Loucy (cell line): ENCODE results near the gene THBS4.

Experiments used
- H2AFZ ChIP-seq: fragments of 200-600 bp; sonication (generic); 2 replicates; pipeline ENCODE4 v1.6.0; 2016; ENCODE audit warnings: antibody characterized with exemption, mild to moderate bottlenecking, low read length, moderate library complexity
- H3F3A ChIP-seq: fragments of 200-600 bp; 2 replicates; pipeline ENCODE4 v1.6.0; 2016; ENCODE audit warnings: antibody characterized with exemption, low read depth, mild to moderate bottlenecking
- H3K27me3 ChIP-seq: fragments of 200-600 bp; sonication (generic); 2 replicates; pipeline ENCODE4 v1.6.1; 2014; ENCODE audit warnings: low read length, mild to moderate bottlenecking; ENCODE audit not compliant: insufficient read depth, poor library complexity, severe bottlenecking
- H3K36me3 ChIP-seq: fragments of 200-600 bp; sonication (generic); 2 replicates; pipeline ENCODE4 v1.6.1; 2016; ENCODE audit warnings: low read length; ENCODE audit not compliant: insufficient read depth
- H3K4me1 ChIP-seq: fragments of 200-600 bp; sonication (generic); 2 replicates; pipeline ENCODE4 v1.5.1; 2014; ENCODE audit warnings: low read length, mild to moderate bottlenecking; ENCODE audit not compliant: insufficient read depth, poor library complexity, severe bottlenecking
- H3K4me2 ChIP-seq: fragments of 200-600 bp; sonication (generic); 2 replicates; pipeline ENCODE4 v1.6.0; 2014; ENCODE audit warnings: antibody characterized with exemption, low read length, low read depth, mild to moderate bottlenecking; ENCODE audit not compliant: poor library complexity, severe bottlenecking
- H3K4me3 ChIP-seq: fragments of 200-600 bp; sonication (generic); 2 replicates; pipeline ENCODE4 v1.5.1; 2014; ENCODE audit warnings: low read length, mild to moderate bottlenecking, mixed read lengths; ENCODE audit not compliant: poor library complexity, severe bottlenecking
- H3K79me2 ChIP-seq: fragments of 200-600 bp; sonication (generic); 2 replicates; pipeline ENCODE4 v1.6.1; 2014; ENCODE audit warnings: low read length; ENCODE audit not compliant: insufficient read depth
- H3K9ac ChIP-seq: fragments of 200-600 bp; sonication (generic); 2 replicates; pipeline ENCODE4 v1.6.0; 2014; ENCODE audit warnings: mild to moderate bottlenecking, low read depth, low read length, moderate library complexity; ENCODE audit not compliant: poor library complexity, severe bottlenecking
- H3K9me2 ChIP-seq: fragments of 200-600 bp; sonication (generic); replicated peaks from 2 replicates; pipeline ENCODE4 v1.6.1; 2016; ENCODE audit warnings: low read depth, low read length, mixed read lengths
- H3K9me3 ChIP-seq: fragments of 200-600 bp; sonication (generic); 2 replicates; pipeline ENCODE4 v1.6.1; 2014; ENCODE audit warnings: mild to moderate bottlenecking, antibody characterized with exemption, low read length, low read depth; ENCODE audit not compliant: insufficient read depth
- H4K20me1 ChIP-seq: fragments of 200-600 bp; sonication (generic); 2 replicates; pipeline ENCODE4 v1.6.0; 2014; ENCODE audit warnings: antibody characterized with exemption, low read length, mild to moderate bottlenecking; ENCODE audit not compliant: insufficient read depth, poor library complexity, severe bottlenecking
- EZH2phosphoT487 ChIP-seq: fragments of 200-600 bp; IDR thresholded peaks from 2 replicates; pipeline ENCODE4 v1.6.1; 2018; ENCODE audit warnings: antibody characterized with exemption, mild to moderate bottlenecking, moderate library complexity, borderline replicate concordance
- TF ChIP-seq, protein P1 (sequence below): fragments of 200-600 bp; sonication (generic); conservative IDR thresholded peaks from 2 replicates; pipeline ENCODE4 v1.5.1; 2014; ENCODE audit warnings: mild to moderate bottlenecking, antibody characterized with exemption, low read length

The THBS4 gene

DNA sequence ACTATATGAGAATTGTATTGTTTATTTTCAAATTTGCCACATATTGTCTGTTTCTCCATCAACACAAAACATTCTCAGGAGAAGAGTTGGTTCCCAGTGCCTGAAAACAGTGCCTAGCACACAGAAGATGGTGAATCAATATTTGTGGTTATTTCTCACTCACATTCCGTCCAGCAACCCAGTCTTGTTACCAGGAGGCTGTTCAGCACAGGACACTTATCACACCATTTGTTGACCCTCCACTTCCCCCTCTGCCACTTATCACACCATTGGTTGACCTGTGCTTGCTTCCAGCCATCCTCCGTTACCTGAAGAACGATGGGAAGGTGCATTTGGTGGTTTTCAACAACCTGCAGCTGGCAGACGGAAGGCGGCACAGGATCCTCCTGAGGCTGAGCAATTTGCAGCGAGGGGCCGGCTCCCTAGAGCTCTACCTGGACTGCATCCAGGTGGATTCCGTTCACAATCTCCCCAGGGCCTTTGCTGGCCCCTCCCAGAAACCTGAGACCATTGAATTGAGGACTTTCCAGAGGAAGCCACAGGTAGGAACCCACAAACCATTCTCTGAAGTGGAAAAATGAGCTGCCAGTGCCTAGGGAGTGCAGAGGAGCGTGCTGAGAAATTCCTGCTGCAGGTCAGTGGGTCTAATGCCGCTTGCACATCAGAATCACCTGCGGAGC is 20.5 kb downstream of the THBS4 start:
- Histone ChIP-seq H3K79me2 (no peaks in the 10 kb centered on the region), H3K4me1 (no peaks in the 10 kb centered on the region), H3K9ac (no peak overlapping the region), H3K4me3 (no peak overlapping the region), H3K9me3 (no peaks in the 10 kb centered on the region), H3K36me3 (no peaks in the 10 kb centered on the region), H3K9me2 (no peaks in the 10 kb centered on the region), H3K27me3 (no peaks in the 10 kb centered on the region), H4K20me1 (no peaks in the 10 kb centered on the region), H3F3A (no peaks in the 10 kb centered on the region), H2AFZ (no peak overlapping the region), H3K4me2 (no peak overlapping the region)
- TF ChIP-seq, protein P1, sequence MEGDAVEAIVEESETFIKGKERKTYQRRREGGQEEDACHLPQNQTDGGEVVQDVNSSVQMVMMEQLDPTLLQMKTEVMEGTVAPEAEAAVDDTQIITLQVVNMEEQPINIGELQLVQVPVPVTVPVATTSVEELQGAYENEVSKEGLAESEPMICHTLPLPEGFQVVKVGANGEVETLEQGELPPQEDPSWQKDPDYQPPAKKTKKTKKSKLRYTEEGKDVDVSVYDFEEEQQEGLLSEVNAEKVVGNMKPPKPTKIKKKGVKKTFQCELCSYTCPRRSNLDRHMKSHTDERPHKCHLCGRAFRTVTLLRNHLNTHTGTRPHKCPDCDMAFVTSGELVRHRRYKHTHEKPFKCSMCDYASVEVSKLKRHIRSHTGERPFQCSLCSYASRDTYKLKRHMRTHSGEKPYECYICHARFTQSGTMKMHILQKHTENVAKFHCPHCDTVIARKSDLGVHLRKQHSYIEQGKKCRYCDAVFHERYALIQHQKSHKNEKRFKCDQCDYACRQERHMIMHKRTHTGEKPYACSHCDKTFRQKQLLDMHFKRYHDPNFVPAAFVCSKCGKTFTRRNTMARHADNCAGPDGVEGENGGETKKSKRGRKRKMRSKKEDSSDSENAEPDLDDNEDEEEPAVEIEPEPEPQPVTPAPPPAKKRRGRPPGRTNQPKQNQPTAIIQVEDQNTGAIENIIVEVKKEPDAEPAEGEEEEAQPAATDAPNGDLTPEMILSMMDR = no peak
- no peak for TF ChIP-seq EZH2phosphoT487

- Histone ChIP-seq H3K4me3 (no peak overlapping the region), H2AFZ (no peak overlapping the region), H4K20me1 (no peaks in the 10 kb centered on the region), H3K4me2 (no peak overlapping the region), H3K36me3 (no peaks in the 10 kb centered on the region), H3K9me3 (no peaks in the 10 kb centered on the region), H3K4me1 (no peaks in the 10 kb centered on the region), H3K27me3 (no peaks in the 10 kb centered on the region), H3K79me2 (no peaks in the 10 kb centered on the region), H3F3A (no peaks in the 10 kb centered on the region), H3K9me2 (no peaks in the 10 kb centered on the region), H3K9ac (no peak overlapping the region)
- no peak for TF ChIP-seq EZH2phosphoT487
- TF ChIP-seq, protein P1 = no peak
Observed at GRCh38 chr5:80057099-80057498, 22.0 kb downstream of the THBS4 start.

GRCh38 chr5:80057921-80058320 is 22.8 kb downstream of the THBS4 start:
- no peaks in the 10 kb centered on the region for H4K20me1 ChIP-seq
- no peak overlapping the region for H3K9ac ChIP-seq
- no peak overlapping the region for H3K4me3 ChIP-seq
- H2AFZ ChIP-seq = no peak overlapping the region
- H3K79me2 ChIP-seq = no peaks in the 10 kb centered on the region
- H3K27me3 ChIP-seq = no peaks in the 10 kb centered on the region
- H3F3A ChIP-seq = no peaks in the 10 kb centered on the region
- TF ChIP-seq, protein P1 = no peak
- TF ChIP-seq EZH2phosphoT487 = no peak
- H3K9me2 ChIP-seq = no peaks in the 10 kb centered on the region
- no peak overlapping the region for H3K4me2 ChIP-seq
- H3K36me3 ChIP-seq = no peaks in the 10 kb centered on the region
- no peaks in the 10 kb centered on the region for H3K4me1 ChIP-seq
- H3K9me3 ChIP-seq = no peaks in the 10 kb centered on the region
